Uterus (tissue), 4 donors: Measurements from ENCODE around the gene C16orf92. TPM values are rescaled to one million over a fixed set of nuclear protein-coding genes. Genes with fewer than 3 reads are reported as not detected.

Source experiments
- DNase-seq, 2 donors: peaks; one replicate each; pipeline ENCODE4 v3.0.0-alpha.2; 2019 to 2020
- H3K27ac ChIP-seq, 2 donors: fragments of 200-600 bp; sonication (generic); 1 replicate in 1 of 2; 2 replicates in 1 of 2; pipeline ENCODE4 v1.5.1; 2016 to 2018
- H3K27me3 ChIP-seq, 2 donors: fragments of 200-600 bp; sonication (generic); one replicate each; pipeline ENCODE4 v1.5.1; 2018 to 2019; ENCODE audit warnings: control low read depth in 1 of 2
- H3K36me3 ChIP-seq, 2 donors: fragments of 200-600 bp; sonication (generic); one replicate each; pipeline ENCODE4 v1.5.1; 2019; ENCODE audit warnings: control low read depth in 1 of 2
- H3K4me1 ChIP-seq, 2 donors: fragments of 200-600 bp; sonication (generic); one replicate each; pipeline ENCODE4 v1.5.1; 2018 to 2019; ENCODE audit warnings: control low read depth in 1 of 2
- H3K4me3 ChIP-seq, 2 donors: fragments of 200-600 bp; sonication (generic); 1 replicate in 1 of 2; 2 replicates in 1 of 2; pipeline ENCODE4 v1.5.1; 2018 to 2019; ENCODE audit warnings: mild to moderate bottlenecking in 1 of 2
- H3K9me3 ChIP-seq, 2 donors: fragments of 200-600 bp; sonication (generic); one replicate each; pipeline ENCODE4 v1.5.1; 2019; ENCODE audit warnings: control low read depth in 1 of 2
- CTCF ChIP-seq, 4 experiments: fragments of 200-600 bp in 2 of 4; fragments of 450-650 bp in 2 of 4; sonication (generic) in 2 of 4; IDR thresholded peaks; one replicate each; pipeline ENCODE4 v1.5.1; 2016 to 2019; ENCODE audit warnings: antibody characterized with exemption in 4 of 4, mild to moderate bottlenecking in 2 of 4, moderate library complexity in 1 of 4
- POLR2A ChIP-seq, 2 donors: fragments of 450-650 bp; IDR thresholded peaks; one replicate each; pipeline ENCODE4 v1.6.1; 2016; ENCODE audit warnings: antibody characterized with exemption in 2 of 2, mild to moderate bottlenecking in 1 of 2, moderate library complexity in 1 of 2
- intact Hi-C: fragments of 100-400 bp; cut with DNase I; formaldehyde crosslinking; loops from one replicate; pipeline ENCODE4 v1.15.1; 2023; ENCODE audit warnings: low total_unique reads
- total RNA-seq, 4 donors: library from RNA; depleted of rRNA in 3 of 4; stranded (reverse); fragments of >200 nt in 3 of 4; gene quantifications; one replicate each; pipeline versions ENCODE4 v1.1.0 to v1.2.4, GENCODE V29; 2014 to 2023
- donor health status: DM: yes; HTN: yes; CAD: no.

The C16orf92 gene
- total RNA-seq, 4 donors from 2014 or later = not detected

- H3K4me1 ChIP-seq = peaks cover 0 to 8% of the 10 kb centered on the region in 2 donors
- H3K9me3 ChIP-seq = no peaks in the 10 kb centered on the region
- no peaks in the 10 kb centered on the region for H3K27me3 ChIP-seq
- TF ChIP-seq CTCF (IDR thresholded peaks at IDR 0.05) (peak in 1 of 4 experiments; percentile 5), POLR2A (IDR thresholded peaks at IDR 0.05) (peak in 1 of 2 donors; percentile 60)
- DNase-seq = peak; percentile 97 to 99
- intact Hi-C loops = no loop called here
- H3K36me3 ChIP-seq = no peaks in the 10 kb centered on the region
- H3K4me3 ChIP-seq = peak within 1 kb of the TSS; percentile 93 to 96
- peak within 1 kb of the TSS; percentile 96 to 98 for H3K27ac ChIP-seq
Measured at GRCh38 chr16:29995911-29996765, 26.9 kb upstream of the C16orf92 start, which contains the start of gene INO80E. INO80E (plus strand) TSS chr16:29996241; CDS start chr16:29996311, 70 bp downstream.

- peak overlapping the region; percentile 96 to 98 for H3K27ac ChIP-seq
- peaks cover 0 to 8% of the 10 kb centered on the region in 2 donors for H3K4me1 ChIP-seq
- no peaks in the 10 kb centered on the region for H3K36me3 ChIP-seq
- TF ChIP-seq CTCF (IDR thresholded peaks at IDR 0.05) (no peak), POLR2A (IDR thresholded peaks at IDR 0.05) (no peak)
- no peaks in the 10 kb centered on the region for H3K9me3 ChIP-seq
- peak overlapping the region; percentile 93 to 96 for H3K4me3 ChIP-seq
- intact Hi-C loops = no loop called here
- DNase-seq = no peak
- H3K27me3 ChIP-seq = no peaks in the 10 kb centered on the region
Measured at GRCh38 chr16:29996766-29997250, 26.2 kb upstream of the C16orf92 start.

- no peak for TF ChIP-seq POLR2A (IDR thresholded peaks at IDR 0.05)
- no peak for TF ChIP-seq CTCF (IDR thresholded peaks at IDR 0.05)
- no peak for DNase-seq
- H3K27ac ChIP-seq = no peak overlapping the region
- intact Hi-C loops = no loop called here
- H3K4me1 ChIP-seq = peaks cover 0 to 4% of the 10 kb centered on the region in 2 donors
- H3K9me3 ChIP-seq = no peaks in the 10 kb centered on the region
- no peaks in the 10 kb centered on the region for H3K36me3 ChIP-seq
- H3K27me3 ChIP-seq = no peaks in the 10 kb centered on the region
- no peak overlapping the region for H3K4me3 ChIP-seq
Measured at GRCh38 chr16:29999605-30000004, 23.4 kb upstream of the C16orf92 start.

- Histone ChIP-seq H3K9me3 (no peaks in the 10 kb centered on the region), H3K4me1 (no peaks in the 10 kb centered on the region), H3K4me3 (no peak overlapping the region), H3K36me3 (no peaks in the 10 kb centered on the region), H3K27ac (no peak overlapping the region), H3K27me3 (no peaks in the 10 kb centered on the region)
- intact Hi-C loops = no loop called here
- DNase-seq = no peak
- TF ChIP-seq CTCF (IDR thresholded peaks at IDR 0.05) (no peak), POLR2A (IDR thresholded peaks at IDR 0.05) (no peak)
Measured at GRCh38 chr16:30000735-30001631, 22.0 kb upstream of the C16orf92 start.
